COLO829 (cell line): Measurements from ENCODE around the gene CDADC1.
A peak's percentile ranks its signal among the peaks of the same experiment; 100 is the strongest.

Source experiments
- DNase-seq: peaks from one replicate; pipeline ENCODE4 v3.0.0; 2012; ENCODE audit warnings: low spot score

Gene CDADC1

DNA sequence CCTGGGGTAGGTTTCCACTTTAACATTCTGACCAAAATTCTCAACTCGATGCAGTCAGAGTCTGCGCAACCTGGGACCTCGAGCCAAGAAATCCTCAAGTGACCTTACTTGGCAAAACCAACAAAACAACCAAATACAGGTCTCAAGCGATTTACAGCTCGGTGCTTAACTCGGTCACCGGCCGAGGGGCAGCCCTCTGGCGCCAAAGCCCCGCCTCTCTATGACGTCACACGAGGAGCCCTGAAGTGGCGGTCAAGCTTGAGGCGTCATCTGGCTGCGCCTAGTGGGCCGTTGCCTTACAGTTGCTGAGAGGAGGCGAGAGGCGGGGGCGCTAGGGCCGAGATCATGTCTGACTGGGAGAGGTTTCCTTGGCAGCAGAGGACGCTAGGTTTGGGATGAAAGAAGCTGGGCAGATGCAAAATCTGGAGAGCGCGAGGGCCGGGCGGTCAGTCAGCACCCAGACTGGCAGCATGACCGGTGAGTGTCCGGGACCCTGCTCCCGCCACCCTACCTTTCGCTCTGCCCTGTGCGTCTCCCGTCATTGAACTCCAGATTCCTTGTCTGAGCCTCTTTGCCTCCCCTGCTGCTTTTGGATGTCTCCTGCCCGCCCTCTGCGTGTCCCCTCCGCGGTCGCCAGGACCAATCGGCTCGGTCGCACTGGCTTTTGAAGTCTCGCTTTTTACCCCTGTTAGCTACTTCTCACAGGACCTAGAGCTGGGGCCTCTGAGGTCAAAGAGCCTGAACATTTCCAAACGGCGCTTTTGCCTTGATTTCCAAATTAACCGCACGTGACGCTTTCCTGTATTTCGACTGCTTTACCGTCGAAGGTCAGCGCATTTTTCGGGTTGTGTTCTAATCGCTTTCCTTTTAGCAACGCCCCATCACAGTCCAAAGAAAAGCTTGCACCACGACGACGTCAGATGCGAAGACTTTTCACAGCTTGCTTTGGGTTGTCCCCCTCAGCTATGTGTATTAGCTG lies at the start of gene CDADC1:
CDADC1 (plus strand) TSS at position 283 of the 979 bp plus-strand sequence; CDS start at position 396, 113 bp downstream.
- DNase-seq = peak; percentile 90

DNA sequence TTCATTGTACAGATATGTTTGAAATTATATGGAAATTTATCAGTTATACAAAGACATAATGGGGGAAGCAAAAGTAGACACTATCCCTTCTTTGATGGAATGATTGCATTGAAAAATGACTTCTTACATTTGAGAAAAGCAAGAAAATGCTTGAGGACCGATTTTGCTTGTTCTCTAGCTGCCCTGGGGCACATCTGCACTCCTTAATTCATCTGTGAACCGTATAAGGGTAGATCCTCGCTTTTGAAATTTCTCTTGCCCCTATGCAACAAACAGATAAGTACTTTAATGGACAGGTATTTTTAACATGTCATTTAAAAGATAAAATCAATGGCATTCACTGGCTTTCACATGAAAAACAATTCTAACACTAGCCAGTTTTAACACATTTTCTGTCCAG lies 41.1 kb upstream of the CDADC1 start:
- no peak for DNase-seq

DNA sequence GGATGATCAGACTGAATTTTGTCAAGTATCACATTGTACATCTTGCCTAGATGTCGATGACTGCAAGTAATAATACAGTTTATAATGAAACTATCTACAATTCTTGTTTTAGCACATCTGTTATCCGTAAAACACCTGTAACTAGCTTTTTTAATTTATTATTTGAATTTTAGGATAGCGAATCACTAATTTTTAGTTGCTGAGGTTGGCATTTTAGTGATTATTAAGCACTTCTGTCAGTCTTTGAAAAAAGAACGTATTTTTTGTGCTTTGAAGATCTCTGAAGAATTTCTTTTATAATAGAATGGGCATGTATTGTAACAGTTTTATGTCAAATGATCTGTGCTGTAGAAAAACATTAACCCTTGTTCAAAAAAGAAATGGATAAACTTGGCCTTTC lies 39.1 kb upstream of the CDADC1 start:
- no peak for DNase-seq

DNA sequence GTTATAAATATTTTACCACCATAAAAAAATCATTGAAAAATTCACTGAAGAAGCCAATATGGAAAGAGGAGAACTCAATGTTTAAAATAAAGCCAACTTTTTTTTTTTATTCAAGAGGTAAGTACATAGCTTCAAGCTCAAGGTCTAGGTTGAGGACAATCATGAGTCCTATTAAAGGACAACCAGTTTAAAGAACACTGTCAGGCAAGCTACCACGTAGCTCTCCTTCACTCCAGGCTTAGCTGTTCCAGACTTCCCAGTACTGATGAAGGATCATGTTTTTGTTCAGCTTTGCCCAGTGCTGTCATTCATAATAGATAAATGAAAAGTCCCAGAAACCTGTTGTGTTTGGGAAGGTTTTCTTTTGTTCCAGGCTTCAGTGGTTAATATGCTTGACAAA lies 37.6 kb upstream of the CDADC1 start:
- no peak for DNase-seq

DNA sequence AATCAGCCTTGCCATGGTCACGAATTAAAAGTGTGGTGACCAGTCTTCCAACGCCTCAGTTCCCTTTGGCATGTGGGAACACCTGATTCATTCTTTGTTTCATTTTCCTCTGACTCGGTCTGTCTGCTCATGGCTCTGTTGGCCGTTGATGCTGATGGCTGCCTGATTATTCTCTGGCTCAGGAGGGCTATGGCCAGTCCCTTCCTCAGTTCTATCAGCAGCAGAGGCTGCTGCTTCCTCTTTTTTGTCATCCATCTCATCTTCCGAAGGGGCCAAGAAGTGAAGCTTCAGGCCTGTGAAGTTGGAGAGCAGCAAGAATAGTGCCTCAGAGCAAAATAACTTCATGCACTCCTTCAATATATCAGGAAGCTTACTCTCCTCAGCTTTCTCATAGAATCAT lies 37.1 kb upstream of the CDADC1 start:
- no peak for DNase-seq

DNA sequence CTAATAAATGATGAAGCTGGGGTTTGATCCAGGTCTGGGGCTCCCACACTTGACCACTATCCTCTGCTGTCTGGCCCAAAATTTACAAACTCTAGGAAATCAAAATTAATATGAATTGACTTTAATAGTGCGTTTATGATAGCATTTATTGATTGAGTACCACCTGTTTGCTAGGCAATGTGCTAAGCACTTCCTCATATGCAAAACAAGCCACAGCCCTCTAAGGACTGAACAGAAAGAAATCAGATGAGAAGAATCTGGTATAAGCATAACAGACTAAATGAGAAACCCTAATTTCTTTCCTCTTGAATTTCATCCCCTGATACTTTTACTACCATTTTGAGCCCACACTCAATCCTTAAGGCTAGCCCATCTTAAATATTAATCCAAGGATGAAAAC lies 34.2 kb upstream of the CDADC1 start:
- DNase-seq = no peak

DNA sequence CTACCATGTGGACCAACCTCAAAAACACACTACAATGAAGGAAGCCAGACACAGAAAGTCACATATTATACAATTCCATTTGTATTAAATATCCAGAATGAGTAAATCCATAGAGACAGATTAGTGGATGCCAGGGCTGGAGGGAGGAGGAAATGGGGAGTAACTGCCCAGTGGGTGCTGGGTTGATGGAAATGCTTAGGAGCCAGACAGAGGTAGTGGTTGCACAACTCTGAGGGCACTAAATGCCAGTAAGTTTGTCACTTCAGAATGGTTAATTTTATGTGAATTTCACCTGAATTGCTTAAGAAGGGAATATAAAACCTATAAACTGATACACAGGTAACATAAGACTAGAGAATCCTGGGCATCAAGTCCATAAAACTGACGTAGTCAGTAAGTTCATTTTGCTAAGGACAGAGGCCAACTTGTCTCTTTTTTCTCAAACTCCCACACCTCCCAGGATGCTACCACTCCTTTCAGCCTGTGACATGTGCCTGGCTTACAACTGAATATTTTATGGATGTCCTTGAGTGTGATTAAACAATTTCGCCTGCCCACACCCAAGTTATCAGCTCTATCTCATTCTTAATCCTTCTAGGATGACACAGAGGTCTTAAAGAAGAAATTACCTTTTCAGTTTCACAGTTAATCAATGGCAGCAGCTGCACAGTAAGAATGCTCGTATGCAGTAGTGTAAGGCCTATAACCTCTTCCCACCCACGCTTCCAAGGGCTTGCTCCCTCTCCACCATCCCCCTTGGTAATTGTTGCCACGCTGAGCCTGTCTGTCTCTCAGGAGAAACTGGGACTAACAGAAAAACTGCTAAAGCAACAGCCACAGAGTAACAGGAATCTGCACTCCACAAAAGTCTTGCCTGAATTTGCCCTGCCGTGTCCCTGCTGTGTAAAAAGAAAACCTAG lies 33.5 kb upstream of the CDADC1 start:
- DNase-seq = no peak

DNA sequence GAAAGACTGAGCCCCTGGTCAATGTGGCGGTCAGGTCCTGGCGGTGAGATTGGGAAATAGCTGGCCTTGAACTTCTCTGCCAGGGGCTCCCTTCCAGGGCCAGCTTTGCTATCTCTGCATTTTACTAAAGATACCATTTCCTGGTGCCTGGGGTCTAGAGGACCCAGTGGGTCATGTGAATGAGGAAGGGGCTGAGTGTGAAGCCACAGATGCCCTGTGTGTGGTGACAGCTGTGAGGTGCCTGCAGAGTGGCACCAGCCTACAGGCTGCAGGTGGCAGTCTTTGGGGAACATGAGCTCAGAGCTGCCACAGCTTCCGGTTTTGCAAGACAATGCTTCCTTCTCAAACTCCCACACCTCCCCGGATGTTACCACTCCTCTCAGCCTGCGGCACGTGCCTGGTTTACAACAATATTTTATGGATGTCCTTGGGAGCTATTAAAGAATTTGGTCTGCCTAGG lies 32.8 kb upstream of the CDADC1 start:
- DNase-seq = peak; percentile 46

DNA sequence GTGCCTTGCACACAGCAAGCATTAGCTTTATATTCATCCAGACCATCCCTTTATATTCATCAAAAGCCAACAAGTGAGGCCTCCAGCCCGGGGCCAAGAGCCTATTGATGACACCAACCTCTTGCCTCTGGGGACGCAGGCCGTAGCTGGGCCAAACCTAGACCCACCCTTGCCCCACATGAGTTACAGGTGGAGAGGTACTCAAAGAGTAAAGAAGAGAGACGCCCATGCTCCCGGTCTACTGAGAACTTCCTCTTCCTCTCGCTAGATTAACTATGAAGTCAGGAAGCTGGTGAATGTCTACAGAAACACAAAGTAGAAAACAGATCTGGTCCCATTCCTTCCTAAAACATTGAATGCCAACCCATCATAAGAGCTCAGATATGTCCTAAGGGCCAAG lies 31.4 kb upstream of the CDADC1 start:
- DNase-seq = no peak

DNA sequence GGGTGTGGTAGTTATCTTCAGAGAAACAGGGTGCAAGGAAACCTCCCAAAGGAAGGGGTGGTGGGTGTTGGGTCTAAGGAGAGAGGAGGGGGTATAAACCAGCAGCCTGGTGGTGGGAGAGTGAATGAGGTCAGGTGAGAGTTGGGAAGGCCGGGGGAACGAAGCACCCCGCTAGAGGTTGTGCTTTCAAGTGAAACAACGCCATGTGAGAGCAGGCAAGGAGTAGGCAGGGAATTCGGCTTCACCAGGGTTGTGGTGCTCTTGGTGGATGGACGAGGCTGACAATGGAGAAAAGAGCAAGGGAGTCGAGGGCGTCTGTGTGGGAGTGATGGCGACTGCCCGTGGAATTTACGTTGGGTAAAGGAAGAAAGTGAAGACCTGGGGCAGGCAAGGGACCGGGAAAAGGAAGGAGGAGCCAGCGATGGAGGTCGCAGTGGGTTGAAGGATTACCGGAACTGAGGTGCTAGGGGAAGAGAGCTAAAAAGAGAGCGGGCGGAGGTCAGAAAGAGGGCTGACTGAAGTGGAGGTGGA lies 29.7 kb upstream of the CDADC1 start:
- no peak for DNase-seq

DNA sequence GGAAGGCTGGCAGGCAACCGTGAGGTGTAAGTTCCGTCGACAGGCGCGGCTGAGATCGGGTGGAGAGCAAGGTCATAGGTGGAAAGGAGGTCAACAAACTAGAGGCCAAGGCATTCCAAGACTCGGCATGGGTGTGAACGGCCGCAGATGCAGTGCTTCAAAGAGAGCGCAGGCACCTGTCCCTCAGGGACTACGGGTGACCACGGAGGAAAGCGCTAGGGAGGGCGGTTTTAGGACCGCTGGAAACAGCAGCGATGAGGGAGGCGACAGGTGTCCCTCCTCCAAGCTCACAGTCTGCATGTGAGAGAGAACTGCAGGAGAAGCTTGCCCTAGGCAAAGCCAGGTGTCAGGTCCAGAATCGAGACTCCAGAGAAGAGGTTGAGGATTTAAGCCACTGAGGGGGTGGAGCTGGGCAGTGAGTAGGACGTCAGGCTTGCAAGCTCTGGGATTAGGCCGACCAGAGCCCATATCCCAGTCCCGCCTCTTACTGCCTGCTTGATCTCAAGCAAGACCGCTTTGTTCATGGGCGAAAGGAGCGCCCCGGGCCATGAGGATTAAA lies 29.2 kb upstream of the CDADC1 start:
- DNase-seq = no peak

DNA sequence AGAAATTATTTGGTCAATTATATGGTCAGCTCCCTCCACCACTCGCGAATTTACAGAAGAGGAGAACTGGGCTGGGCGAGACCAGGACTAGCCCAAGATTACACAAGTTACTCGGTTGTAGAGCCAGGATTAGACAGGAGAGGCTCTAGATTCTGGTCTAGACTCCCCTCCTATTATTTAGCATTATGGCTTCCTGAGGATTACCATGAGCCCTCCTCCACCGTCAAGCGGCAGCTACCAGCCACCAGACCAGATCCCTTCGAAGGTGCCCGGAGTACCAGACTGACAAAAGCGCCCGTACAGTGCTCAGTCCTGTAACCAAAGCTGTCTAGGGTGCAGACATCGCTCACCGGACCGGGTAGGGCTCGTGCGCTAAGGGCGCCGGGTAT lies 28.1 kb upstream of the CDADC1 start:
- DNase-seq = no peak

DNA sequence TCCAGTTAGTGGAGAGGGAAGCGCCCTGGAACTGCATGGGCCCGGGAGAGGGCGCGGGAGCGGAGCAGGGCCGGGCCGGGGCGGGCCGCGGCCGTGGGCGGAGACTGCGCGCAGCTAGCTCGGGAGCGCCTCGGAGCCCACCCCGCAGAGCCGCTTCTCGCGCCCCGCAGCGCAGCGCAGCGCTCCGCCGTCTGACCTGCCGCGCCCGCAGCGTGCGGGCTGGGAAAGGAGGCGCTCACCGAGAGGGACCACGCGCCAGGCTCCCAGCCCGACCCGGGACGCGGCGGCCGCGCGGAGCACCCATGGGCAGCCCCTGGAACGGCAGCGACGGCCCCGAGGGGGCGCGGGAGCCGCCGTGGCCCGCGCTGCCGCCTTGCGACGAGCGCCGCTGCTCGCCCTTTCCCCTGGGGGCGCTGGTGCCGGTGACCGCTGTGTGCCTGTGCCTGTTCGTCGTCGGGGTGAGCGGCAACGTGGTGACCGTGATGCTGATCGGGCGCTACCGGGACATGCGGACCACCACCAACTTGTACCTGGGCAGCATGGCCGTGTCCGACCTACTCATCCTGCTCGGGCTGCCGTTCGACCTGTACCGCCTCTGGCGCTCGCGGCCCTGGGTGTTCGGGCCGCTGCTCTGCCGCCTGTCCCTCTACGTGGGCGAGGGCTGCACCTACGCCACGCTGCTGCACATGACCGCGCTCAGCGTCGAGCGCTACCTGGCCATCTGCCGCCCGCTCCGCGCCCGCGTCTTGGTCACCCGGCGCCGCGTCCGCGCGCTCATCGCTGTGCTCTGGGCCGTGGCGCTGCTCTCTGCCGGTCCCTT lies 27.5 kb upstream of the CDADC1 start, which contains the start of gene MLNR:
MLNR (plus strand) TSS at position 303 of the 820 bp plus-strand sequence; CDS start at position 303, 0 bp downstream.
- DNase-seq = no peak

DNA sequence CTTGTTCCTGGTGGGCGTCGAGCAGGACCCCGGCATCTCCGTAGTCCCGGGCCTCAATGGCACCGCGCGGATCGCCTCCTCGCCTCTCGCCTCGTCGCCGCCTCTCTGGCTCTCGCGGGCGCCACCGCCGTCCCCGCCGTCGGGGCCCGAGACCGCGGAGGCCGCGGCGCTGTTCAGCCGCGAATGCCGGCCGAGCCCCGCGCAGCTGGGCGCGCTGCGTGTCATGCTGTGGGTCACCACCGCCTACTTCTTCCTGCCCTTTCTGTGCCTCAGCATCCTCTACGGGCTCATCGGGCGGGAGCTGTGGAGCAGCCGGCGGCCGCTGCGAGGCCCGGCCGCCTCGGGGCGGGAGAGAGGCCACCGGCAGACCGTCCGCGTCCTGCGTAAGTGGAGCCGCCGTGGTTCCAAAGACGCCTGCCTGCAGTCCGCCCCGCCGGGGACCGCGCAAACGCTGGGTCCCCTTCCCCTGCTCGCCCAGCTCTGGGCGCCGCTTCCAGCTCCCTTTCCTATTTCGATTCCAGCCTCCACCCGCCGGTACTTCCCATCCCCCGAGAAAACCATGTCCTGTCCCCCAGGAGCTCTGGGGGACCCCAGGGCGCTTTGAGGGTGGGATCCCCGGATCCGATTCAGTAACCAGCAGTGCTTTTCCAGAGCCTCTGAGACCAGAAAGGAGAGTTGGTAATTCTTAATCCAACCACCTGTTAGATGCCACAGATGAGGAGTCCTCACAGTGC lies 26.7 kb upstream of the CDADC1 start:
- no peak for DNase-seq

DNA sequence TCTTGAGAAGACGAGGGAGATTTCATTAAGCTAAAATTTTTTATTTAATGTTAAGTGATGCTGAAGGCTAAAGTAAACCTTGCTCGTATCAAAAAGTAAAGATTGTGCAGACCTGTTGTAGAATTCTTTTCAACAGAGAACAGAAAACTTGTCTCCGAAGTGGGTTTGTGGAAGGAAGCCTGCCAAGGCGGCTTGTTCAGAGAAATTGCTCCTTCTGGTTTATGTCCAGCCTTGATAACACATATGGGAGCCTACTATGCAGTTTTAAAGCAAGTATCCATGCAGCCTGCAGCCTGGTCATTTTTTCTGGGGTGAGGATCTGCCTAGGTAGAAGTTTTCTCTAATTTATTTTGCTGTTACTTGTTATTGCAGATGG lies 26.1 kb upstream of the CDADC1 start:
- no peak for DNase-seq

DNA sequence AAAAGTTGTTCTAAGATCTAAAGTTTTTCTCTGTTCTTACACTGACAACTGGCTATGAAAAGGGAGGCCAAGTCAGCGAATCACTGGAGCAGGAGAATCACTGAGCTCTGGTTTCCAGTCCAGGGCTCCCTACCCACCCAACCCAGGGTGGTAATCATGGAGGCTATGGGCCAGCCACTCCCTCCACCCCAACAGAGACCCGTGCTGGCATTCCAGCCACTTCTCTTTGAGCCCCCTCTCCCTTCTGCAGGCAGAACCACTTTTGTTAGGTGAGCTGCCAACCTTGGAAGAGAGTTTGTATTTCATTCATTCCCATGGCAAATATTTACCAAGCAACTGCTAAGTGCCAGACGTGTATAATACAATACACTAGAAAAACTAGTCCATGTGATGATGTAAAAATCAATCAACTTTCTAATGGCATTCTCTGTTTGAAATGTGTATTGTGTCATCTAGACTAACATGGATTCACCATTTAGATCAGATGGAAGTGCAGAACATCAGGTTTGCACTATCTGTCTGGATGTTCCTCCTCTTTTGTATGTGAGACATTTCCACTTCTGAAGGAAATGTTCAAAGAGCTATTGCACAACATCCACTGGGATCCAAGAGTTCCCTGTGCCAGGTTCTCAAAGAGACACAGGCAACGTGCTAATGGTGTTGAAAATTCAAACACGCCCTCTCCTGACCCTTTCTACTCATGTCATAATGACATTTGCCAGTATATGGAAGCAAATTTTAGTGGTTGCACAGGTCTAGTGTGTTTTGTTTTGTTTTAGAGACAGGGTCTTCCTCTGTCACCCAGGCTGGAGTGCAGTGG lies 22.3 kb upstream of the CDADC1 start:
- DNase-seq = no peak

DNA sequence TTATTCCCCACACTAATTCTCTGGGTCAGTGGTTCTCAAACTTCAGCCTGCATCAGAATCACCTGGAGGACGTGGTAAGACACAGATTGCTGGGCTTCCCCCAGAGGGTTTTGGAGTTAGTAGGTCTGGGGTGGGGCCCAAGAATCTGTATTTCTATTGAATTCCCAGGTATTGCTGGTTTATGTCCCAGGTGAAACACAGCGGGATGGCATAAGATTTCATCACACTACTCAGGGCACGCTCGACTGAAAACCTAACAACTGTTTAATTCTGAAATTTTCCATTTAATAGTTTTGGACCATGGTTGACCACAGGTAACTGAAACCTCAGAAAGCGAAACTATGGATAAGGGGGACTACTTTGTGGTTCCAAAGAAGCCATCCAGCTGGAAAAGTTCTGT lies 21.1 kb upstream of the CDADC1 start:
- DNase-seq = no peak

DNA sequence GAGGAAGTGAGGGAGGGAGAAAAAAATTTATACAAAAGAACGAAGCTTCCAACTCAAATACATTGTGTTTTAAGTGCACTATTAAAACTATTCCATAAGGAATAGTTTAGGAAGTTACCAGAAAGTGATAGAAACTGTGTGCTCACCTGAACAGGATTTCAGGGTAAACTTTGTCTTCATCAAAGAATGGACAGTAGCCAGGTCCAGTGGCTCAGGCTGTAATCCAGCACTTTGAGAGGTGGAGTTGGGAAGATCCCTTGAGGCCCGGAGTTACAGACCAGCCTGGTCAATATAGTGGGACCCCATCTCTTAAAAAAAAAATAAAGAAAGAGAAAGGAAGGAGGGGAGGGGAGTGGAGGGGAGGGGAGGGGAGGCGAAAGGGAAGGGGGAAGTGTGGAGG lies 13.0 kb upstream of the CDADC1 start:
- DNase-seq = no peak

DNA sequence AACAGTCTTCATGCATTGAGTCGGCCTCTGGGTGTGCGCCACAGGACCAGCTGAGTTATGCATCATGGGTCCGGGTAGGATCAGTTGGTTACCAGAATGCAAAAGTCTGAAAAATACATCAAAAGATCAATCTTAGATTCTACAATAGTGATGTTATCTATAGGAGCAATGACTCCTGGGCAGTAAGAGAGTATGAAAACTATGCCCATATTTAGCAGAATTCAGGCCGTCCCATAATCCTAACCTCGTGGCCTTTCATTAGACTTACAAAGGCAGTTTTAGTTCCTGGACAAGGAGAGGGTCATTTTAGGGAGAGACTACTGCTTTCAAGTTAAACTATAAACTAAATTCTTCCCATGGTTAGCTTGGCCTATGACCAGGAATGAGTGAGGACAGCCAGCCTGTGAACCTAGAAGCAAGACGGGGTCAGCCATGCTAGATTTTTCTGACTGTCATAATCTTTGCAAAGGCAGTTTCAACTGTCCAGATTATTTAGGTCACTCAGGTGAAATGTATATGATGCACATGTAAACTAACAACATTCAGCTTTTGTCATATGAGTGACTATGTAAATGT lies 11.8 kb upstream of the CDADC1 start:
- no peak for DNase-seq
